Panc1 (cell line): Measurements from ENCODE around the gene ADCY7. TPM values are rescaled to one million over a fixed set of nuclear protein-coding genes. Genes with fewer than 3 reads are reported as not detected.

Experiments used
- ATAC-seq: fragments of 200-7000 bp; cut with Tn5 transposase; 2 replicates; pipeline ENCODE4 v1.9.1; 2020; ENCODE audit warnings: mild to moderate bottlenecking, moderate library complexity
- BruUV-seq: library from RNA; stranded (reverse); fragments of 400-500 nt; replicated peaks from 2 replicates; lab custom pipeline; 2021; lab: Mats Ljungman, UMichigan
- CTCF ChIA-PET: fragments of 300-600 bp; sonication (Branson Sonifier 250); formaldehyde crosslinking; loops from one replicate; lab custom pipeline; 2022; ENCODE audit warnings: antibody characterized with exemption; lab: Charles Lee
- POLR2A ChIA-PET: fragments of 300-600 bp; sonication (Branson Sonifier 250); formaldehyde crosslinking; loops from one replicate; lab custom pipeline; 2022; ENCODE audit warnings: antibody characterized with exemption; lab: Charles Lee
- DNase-seq: peaks from one replicate; pipeline ENCODE4 v3.0.0-alpha.2; 2010; ENCODE audit warnings: low read depth, low spot score
- H3K27ac ChIP-seq: 2 replicates; pipeline ENCODE4 v1.5.1; 2011; ENCODE audit warnings: mild to moderate bottlenecking, low read length, inconsistent platforms
- H3K27me3 ChIP-seq: fragments of 200-500 bp; sonication (Bioruptor generic); 2 replicates; pipeline ENCODE4 v1.6.0; 2014; ENCODE audit warnings: low read length, inconsistent platforms; ENCODE audit not compliant: control insufficient read depth, insufficient read depth
- H3K36me3 ChIP-seq: fragments of 200-500 bp; sonication (Bioruptor generic); 2 replicates; pipeline ENCODE4 v1.5.1; 2014; ENCODE audit warnings: inconsistent platforms, mild to moderate bottlenecking, low read length, moderate library complexity; ENCODE audit not compliant: control insufficient read depth, insufficient read depth
- H3K4me1 ChIP-seq: 2 replicates; pipeline ENCODE4 v1.5.1; 2011; ENCODE audit warnings: inconsistent platforms, mild to moderate bottlenecking, low read length, moderate library complexity; ENCODE audit not compliant: control insufficient read depth, insufficient read depth
- H3K4me3 ChIP-seq, 2 experiments: 2 replicates each; pipeline ENCODE4 v1.5.1; 2011 to 2012; ENCODE audit warnings: low read depth in 2 of 2, low read length in 2 of 2, mild to moderate bottlenecking in 2 of 2, inconsistent platforms in 1 of 2, moderate library complexity in 1 of 2
- H3K9me3 ChIP-seq: fragments of 200-500 bp; sonication (Bioruptor generic); 2 replicates; pipeline ENCODE4 v1.5.1; 2014; ENCODE audit warnings: low read depth, mild to moderate bottlenecking, inconsistent platforms, low read length, moderate library complexity; ENCODE audit not compliant: control insufficient read depth, insufficient read depth
- POLR2AphosphoS5 ChIP-seq: IDR thresholded peaks from 2 replicates; pipeline ENCODE4 v1.6.1; 2012; ENCODE audit warnings: mild to moderate bottlenecking, low read depth, low read length, moderate library complexity
- SIN3A ChIP-seq: IDR thresholded peaks from 2 replicates; pipeline ENCODE4 v1.6.1; 2012; ENCODE audit warnings: low read depth, mild to moderate bottlenecking, low read length, moderate library complexity, borderline replicate concordance; ENCODE audit not compliant: insufficient read depth
- TCF7L2 ChIP-seq: IDR thresholded peaks from 2 replicates; pipeline ENCODE4 v1.6.1; 2011; ENCODE audit warnings: mild to moderate bottlenecking, low read depth, low read length, inconsistent platforms
- in situ Hi-C: cut with HindIII; loops from 2 replicates; pipeline ENCODE4 v1.10.0; 2016; ENCODE audit warnings: low sequenced_read_pairs, low pct_unique_long_range_greater_than_20kb
- intact Hi-C: fragments of 100-400 bp; cut with micrococcal nuclease; formaldehyde crosslinking; loops from one replicate; pipeline ENCODE4 v1.10.0; 2022; ENCODE audit not compliant: unreplicated experiment
- total RNA-seq: library from RNA; stranded (reverse); gene quantifications from one replicate; pipeline ENCODE4 v1.2.1, GENCODE V29; 2021; ENCODE audit not compliant: unreplicated experiment
- TF ChIP-seq, protein P1 (sequence below): fragments of 450-650 bp; IDR thresholded peaks from 2 replicates; pipeline ENCODE4 v1.5.1; 2017; ENCODE audit warnings: mild to moderate bottlenecking
- TF ChIP-seq, protein P2 (sequence below), 2 experiments: IDR thresholded peaks; 2 replicates each; pipeline ENCODE4 v1.6.1; 2011 to 2012; ENCODE audit warnings: low read depth in 2 of 2, control low read depth in 1 of 2, low read length in 1 of 2, mild to moderate bottlenecking in 1 of 2, moderate library complexity in 1 of 2; ENCODE audit not compliant: insufficient read depth in 1 of 2

ADCY7 gene
- total RNA-seq, 1 experiment from 2014 or later, result 6.3 TPM

DNA sequence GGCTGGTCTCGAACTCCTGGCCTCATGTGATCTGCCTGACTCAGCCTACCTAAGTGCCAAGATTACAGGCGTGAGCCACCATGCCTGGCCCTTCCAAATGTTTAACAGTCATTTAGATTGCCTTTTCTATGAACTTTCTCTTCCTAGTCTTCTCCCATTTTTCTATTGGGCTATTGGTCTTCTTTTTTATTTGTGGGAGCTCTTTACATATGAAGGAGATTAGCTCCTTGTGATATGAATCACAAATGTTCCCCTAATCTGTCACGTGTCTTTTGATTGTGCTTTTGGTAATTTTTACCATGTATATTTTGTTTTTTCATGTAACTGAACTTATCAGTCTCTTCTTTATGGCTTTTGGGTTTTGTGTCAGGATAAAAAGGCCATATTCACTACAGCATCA, 11.9 kb downstream of the ADCY7 start:
- intact Hi-C loops (no loop called here), in situ Hi-C loops (no loop called here)
- no TSS peak for BruUV-seq
- Histone ChIP-seq H3K9me3 (no peaks in the 10 kb centered on the region), H3K27me3 (no peaks in the 10 kb centered on the region), H3K27ac (no peak overlapping the region), H3K4me1 (no peaks in the 10 kb centered on the region), H3K4me3 (no peak overlapping the region), H3K36me3 (no peaks in the 10 kb centered on the region)
- ATAC-seq (no peak), DNase-seq (no peak)
- TF ChIP-seq TCF7L2, result no peak
- TF ChIP-seq POLR2AphosphoS5, result no peak
- TF ChIP-seq, protein P1, sequence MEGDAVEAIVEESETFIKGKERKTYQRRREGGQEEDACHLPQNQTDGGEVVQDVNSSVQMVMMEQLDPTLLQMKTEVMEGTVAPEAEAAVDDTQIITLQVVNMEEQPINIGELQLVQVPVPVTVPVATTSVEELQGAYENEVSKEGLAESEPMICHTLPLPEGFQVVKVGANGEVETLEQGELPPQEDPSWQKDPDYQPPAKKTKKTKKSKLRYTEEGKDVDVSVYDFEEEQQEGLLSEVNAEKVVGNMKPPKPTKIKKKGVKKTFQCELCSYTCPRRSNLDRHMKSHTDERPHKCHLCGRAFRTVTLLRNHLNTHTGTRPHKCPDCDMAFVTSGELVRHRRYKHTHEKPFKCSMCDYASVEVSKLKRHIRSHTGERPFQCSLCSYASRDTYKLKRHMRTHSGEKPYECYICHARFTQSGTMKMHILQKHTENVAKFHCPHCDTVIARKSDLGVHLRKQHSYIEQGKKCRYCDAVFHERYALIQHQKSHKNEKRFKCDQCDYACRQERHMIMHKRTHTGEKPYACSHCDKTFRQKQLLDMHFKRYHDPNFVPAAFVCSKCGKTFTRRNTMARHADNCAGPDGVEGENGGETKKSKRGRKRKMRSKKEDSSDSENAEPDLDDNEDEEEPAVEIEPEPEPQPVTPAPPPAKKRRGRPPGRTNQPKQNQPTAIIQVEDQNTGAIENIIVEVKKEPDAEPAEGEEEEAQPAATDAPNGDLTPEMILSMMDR, result no peak
- CTCF ChIA-PET, result no interaction called here
- POLR2A ChIA-PET, result no interaction called here

DNA sequence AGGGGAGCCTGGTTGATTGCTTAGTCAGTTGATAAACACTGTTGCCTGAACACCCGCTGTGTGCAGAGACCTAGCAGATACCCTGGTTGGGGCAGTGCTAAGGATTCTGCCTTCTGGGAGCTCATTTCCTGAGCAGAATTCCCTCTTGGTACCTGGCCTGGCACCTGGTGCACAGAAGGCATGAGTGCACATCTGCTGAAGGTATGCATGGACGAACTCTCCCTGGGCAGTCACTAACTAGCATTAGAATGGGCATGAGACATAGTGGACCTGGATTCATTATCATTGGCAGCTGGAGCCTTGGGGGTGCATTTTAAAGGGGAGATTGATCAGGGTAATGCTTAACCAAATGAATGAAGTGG, 13.1 kb downstream of the ADCY7 start:
- POLR2A ChIA-PET, result no interaction called here
- Histone ChIP-seq H3K4me1 (no peaks in the 10 kb centered on the region), H3K27me3 (no peaks in the 10 kb centered on the region), H3K36me3 (no peaks in the 10 kb centered on the region), H3K27ac (no peak overlapping the region), H3K9me3 (no peaks in the 10 kb centered on the region), H3K4me3 (no peak overlapping the region)
- in situ Hi-C loops, result no loop called here
- TF ChIP-seq, protein P1, result no peak
- TF ChIP-seq, protein P2, sequence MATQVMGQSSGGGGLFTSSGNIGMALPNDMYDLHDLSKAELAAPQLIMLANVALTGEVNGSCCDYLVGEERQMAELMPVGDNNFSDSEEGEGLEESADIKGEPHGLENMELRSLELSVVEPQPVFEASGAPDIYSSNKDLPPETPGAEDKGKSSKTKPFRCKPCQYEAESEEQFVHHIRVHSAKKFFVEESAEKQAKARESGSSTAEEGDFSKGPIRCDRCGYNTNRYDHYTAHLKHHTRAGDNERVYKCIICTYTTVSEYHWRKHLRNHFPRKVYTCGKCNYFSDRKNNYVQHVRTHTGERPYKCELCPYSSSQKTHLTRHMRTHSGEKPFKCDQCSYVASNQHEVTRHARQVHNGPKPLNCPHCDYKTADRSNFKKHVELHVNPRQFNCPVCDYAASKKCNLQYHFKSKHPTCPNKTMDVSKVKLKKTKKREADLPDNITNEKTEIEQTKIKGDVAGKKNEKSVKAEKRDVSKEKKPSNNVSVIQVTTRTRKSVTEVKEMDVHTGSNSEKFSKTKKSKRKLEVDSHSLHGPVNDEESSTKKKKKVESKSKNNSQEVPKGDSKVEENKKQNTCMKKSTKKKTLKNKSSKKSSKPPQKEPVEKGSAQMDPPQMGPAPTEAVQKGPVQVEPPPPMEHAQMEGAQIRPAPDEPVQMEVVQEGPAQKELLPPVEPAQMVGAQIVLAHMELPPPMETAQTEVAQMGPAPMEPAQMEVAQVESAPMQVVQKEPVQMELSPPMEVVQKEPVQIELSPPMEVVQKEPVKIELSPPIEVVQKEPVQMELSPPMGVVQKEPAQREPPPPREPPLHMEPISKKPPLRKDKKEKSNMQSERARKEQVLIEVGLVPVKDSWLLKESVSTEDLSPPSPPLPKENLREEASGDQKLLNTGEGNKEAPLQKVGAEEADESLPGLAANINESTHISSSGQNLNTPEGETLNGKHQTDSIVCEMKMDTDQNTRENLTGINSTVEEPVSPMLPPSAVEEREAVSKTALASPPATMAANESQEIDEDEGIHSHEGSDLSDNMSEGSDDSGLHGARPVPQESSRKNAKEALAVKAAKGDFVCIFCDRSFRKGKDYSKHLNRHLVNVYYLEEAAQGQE (IDR thresholded peaks at IDR 0.05; ENCODE audit: insufficient read depth in 1 of 2, low read depth in 2 of 2, low read length in 1 of 2), result no peak
- TF ChIP-seq SIN3A (no peak), TCF7L2 (no peak), POLR2AphosphoS5 (no peak)
- no peak for DNase-seq
- intact Hi-C loops, result no loop called here
- BruUV-seq, result no TSS peak
- no peak for ATAC-seq
- CTCF ChIA-PET, result no interaction called here
